ENCODE data around the gene PRR19.

GRCh38 chr19:42275517-42275916, 26.4 kb upstream of the PRR19 start:
- no peak for TF ChIP-seq POLR2A (IDR thresholded peaks at IDR 0.05; ENCODE audit: borderline replicate concordance, extremely low read depth, insufficient read depth, insufficient read length)
- TF ChIP-seq EZH2 (IDR thresholded peaks at IDR 0.05) = no peak
- TF ChIP-seq CTCF (IDR thresholded peaks at IDR 0.05 in 2 of 3, conservative IDR thresholded peaks at IDR 0.05 in 1 of 3; ENCODE audit: borderline replicate concordance in 1 of 3, insufficient read depth in 1 of 3, low read depth in 2 of 3, low read length in 2 of 3) = no peak
- no peak for TF ChIP-seq POLR2AphosphoS5 (IDR thresholded peaks at IDR 0.05; ENCODE audit: low read depth, low read length)
- no peak for TF ChIP-seq MAX (IDR thresholded peaks at IDR 0.05)
- no peak for TF ChIP-seq ATF3 (IDR thresholded peaks at IDR 0.05)

Measured in HCT116 (cell line).